Thyroid gland (tissue), 4 donors: Measurements from ENCODE around the gene CHMP6.

Experiments used
- POLR2A ChIP-seq, 2 donors: fragments of 450-650 bp; IDR thresholded peaks; one replicate each; pipeline ENCODE4 v1.6.1; 2017; ENCODE audit warnings: antibody characterized with exemption in 2 of 2, mild to moderate bottlenecking in 2 of 2, moderate library complexity in 1 of 2
- TF ChIP-seq, protein P1 (sequence below), 6 experiments: fragments of 200-600 bp in 3 of 6; fragments of 450-650 bp in 3 of 6; sonication (generic) in 3 of 6; IDR thresholded peaks; one replicate each; pipeline ENCODE4 v1.5.1; 2016 to 2019; ENCODE audit warnings: antibody characterized with exemption in 6 of 6, mild to moderate bottlenecking in 2 of 6, inconsistent platforms in 1 of 6, moderate library complexity in 1 of 6

DNA sequence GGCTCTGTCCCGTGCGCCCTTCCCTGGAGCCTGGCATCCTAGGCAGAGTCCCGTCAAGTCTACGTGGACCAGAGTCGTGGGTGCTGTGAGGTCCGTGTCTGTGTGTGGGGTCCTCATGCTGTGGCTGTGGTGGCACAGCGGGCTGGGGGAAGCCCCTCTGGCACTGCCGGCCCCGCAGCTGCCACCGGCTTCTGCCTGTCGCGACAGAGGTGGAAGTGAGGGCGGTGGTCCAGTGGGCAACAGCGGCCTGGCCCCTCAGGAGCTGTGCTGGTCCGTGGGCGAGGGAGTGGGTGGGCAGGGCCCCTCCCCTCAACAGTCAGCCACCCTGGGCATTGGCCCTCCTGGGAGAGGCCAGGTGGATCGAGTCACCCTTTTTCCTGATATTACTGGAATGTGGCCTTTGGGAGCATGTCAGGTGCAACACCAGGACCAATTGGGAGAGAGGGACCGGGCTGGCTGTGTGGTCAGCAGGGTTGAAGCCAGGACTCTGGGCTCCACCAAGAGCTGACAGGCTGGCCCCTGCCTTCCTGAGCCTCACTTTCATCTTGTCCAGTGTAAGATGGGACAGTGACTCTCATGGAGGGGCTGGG lies 55.2 kb downstream of the CHMP6 start:
- TF ChIP-seq, protein P1, sequence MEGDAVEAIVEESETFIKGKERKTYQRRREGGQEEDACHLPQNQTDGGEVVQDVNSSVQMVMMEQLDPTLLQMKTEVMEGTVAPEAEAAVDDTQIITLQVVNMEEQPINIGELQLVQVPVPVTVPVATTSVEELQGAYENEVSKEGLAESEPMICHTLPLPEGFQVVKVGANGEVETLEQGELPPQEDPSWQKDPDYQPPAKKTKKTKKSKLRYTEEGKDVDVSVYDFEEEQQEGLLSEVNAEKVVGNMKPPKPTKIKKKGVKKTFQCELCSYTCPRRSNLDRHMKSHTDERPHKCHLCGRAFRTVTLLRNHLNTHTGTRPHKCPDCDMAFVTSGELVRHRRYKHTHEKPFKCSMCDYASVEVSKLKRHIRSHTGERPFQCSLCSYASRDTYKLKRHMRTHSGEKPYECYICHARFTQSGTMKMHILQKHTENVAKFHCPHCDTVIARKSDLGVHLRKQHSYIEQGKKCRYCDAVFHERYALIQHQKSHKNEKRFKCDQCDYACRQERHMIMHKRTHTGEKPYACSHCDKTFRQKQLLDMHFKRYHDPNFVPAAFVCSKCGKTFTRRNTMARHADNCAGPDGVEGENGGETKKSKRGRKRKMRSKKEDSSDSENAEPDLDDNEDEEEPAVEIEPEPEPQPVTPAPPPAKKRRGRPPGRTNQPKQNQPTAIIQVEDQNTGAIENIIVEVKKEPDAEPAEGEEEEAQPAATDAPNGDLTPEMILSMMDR (IDR thresholded peaks at IDR 0.05): no peak
- TF ChIP-seq POLR2A (IDR thresholded peaks at IDR 0.05): no peak
